ENCODE measurements around the gene ANGPTL2.

DNA sequence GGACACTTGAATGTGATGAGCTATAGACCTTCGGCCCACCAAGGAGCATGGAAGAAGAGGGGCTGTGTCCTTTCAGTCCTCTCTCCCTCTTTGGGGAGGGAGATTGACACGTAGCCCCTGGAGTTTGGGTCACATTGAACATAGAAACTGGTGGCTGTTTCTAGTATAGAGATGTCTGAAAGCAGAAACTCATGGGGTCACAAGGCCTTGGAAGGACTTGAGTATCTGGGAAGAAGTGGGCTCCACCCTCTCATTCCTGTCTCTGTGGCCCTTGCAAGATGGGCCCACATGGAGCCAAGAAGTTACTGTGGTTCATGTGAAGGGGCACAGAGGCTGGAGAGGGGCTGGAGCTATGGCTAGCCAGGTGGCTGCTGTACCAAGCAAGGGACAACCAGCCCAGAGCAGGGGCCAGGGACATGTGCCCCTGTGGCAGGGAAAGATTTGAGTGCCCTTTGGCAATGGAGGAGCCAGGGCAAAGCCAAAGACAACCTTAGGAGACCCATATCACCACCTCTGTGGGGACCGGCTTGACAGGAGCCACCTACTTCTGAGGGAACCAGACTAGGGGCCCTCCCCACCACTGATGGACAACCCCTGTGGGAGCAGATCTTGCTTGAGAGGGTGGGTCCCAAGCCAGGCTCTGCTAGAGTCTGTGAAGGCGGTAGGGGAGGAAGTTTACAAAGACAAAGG is 12.8 kb upstream of the ANGPTL2 start:
- TF ChIP-seq CTCF (IDR thresholded peaks at IDR 0.05 in 4 of 5, conservative IDR thresholded peaks at IDR 0.05 in 1 of 5) (no peak), POLR2A (IDR thresholded peaks at IDR 0.05) (no peak)

Measured in gastrocnemius medialis (tissue), 4 donors.